Measurements from ENCODE around the gene EFS. TPM values are rescaled to one million over a fixed set of nuclear protein-coding genes. Genes with fewer than 3 reads are reported as not detected.

The EFS gene
- total RNA-seq, 1 experiment from 2014 or later = 0.14 TPM

GRCh38 chr14:23375527-23376251 lies 10.7 kb upstream of the EFS start:
- H3K4me1 ChIP-seq = no peaks in the 10 kb centered on the region
- no peaks in the 10 kb centered on the region for H3K9me3 Mint-ChIP-seq (ENCODE audit: unreplicated experiment)
- H3K36me3 ChIP-seq (ENCODE audit: control insufficient read depth, insufficient read depth, low read length) = no peaks in the 10 kb centered on the region
- ChIA-PET POLR2A (no interaction called here), CTCF (no interaction called here)
- H3K4me3 Mint-ChIP-seq (ENCODE audit: unreplicated experiment) = no peak overlapping the region
- no peaks in the 10 kb centered on the region for H3K4me1 Mint-ChIP-seq (ENCODE audit: low read depth, unreplicated experiment)
- no peaks in the 10 kb centered on the region for H3K36me3 Mint-ChIP-seq (ENCODE audit: insufficient read depth, unreplicated experiment)
- H3K27ac Mint-ChIP-seq (ENCODE audit: unreplicated experiment) = no peak overlapping the region
- peaks cover 20% of the 10 kb centered on the region for H3K27me3 Mint-ChIP-seq (ENCODE audit: insufficient read depth, unreplicated experiment)
- H3K27me3 ChIP-seq (replicated peaks; ENCODE audit: control insufficient read depth, insufficient read depth, low read length) = no peaks in the 10 kb centered on the region; the same call in 1 of the 2 replicates
- H3K9me3 ChIP-seq = no peaks in the 10 kb centered on the region
- no peak overlapping the region for H3K4me3 ChIP-seq (ENCODE audit: low read depth, low read length)
- no TSS peak for BruUV-seq (replicated peaks)
- TF ChIP-seq CTCF (IDR thresholded peaks at IDR 0.05; ENCODE audit: insufficient read depth in 1 of 2, low read depth in 1 of 2, low read length in 1 of 2, severe bottlenecking in 1 of 2, unreplicated experiment in 1 of 2) = no peak
- intact Hi-C loops (cut with micrococcal nuclease; ENCODE audit: unreplicated experiment) = loop anchor here (5.0 kb wide), 1 partner anchor 692 kb away; no protein-coding TSS in a partner anchor
- no peak for DNase-seq

- Histone ChIP-seq H3K4me3 (ENCODE audit: low read depth, low read length) (no peak overlapping the region), H3K27me3 (replicated peaks; ENCODE audit: control insufficient read depth, insufficient read depth, low read length) (no peaks in the 10 kb centered on the region; the same call in 1 of the 2 replicates), H3K36me3 (ENCODE audit: control insufficient read depth, insufficient read depth, low read length) (no peaks in the 10 kb centered on the region), H3K9me3 (no peaks in the 10 kb centered on the region), H3K4me1 (no peaks in the 10 kb centered on the region)
- ChIA-PET POLR2A (no interaction called here), CTCF (no interaction called here)
- BruUV-seq (replicated peaks) = no TSS peak
- Mint-ChIP-seq H3K4me3 (ENCODE audit: unreplicated experiment) (no peak overlapping the region), H3K9me3 (ENCODE audit: unreplicated experiment) (no peaks in the 10 kb centered on the region), H3K27ac (ENCODE audit: unreplicated experiment) (no peak overlapping the region), H3K27me3 (ENCODE audit: insufficient read depth, unreplicated experiment) (peaks cover 16% of the 10 kb centered on the region), H3K4me1 (ENCODE audit: low read depth, unreplicated experiment) (no peaks in the 10 kb centered on the region), H3K36me3 (ENCODE audit: insufficient read depth, unreplicated experiment) (no peaks in the 10 kb centered on the region)
- intact Hi-C loops (cut with micrococcal nuclease; ENCODE audit: unreplicated experiment) = no loop called here
- TF ChIP-seq CTCF (IDR thresholded peaks at IDR 0.05; ENCODE audit: insufficient read depth in 1 of 2, low read depth in 1 of 2, low read length in 1 of 2, severe bottlenecking in 1 of 2, unreplicated experiment in 1 of 2) = no peak
- DNase-seq = no peak
Measured at GRCh38 chr14:23373041-23373440, 8.1 kb upstream of the EFS start.

- Mint-ChIP-seq H3K27me3 (ENCODE audit: insufficient read depth, unreplicated experiment) (peaks cover 16% of the 10 kb centered on the region), H3K4me3 (ENCODE audit: unreplicated experiment) (no peak within 1 kb of the TSS), H3K36me3 (ENCODE audit: insufficient read depth, unreplicated experiment) (no peaks in the 10 kb centered on the region), H3K9me3 (ENCODE audit: unreplicated experiment) (no peaks in the 10 kb centered on the region), H3K27ac (ENCODE audit: unreplicated experiment) (no peak within 1 kb of the TSS), H3K4me1 (ENCODE audit: low read depth, unreplicated experiment) (no peaks in the 10 kb centered on the region)
- POLR2A ChIA-PET = no interaction called here
- CTCF ChIA-PET = no interaction called here
- no TSS peak for BruUV-seq (replicated peaks)
- Histone ChIP-seq H3K4me3 (ENCODE audit: low read depth, low read length) (no peak within 1 kb of the TSS), H3K9me3 (no peaks in the 10 kb centered on the region), H3K4me1 (no peaks in the 10 kb centered on the region), H3K36me3 (ENCODE audit: control insufficient read depth, insufficient read depth, low read length) (no peaks in the 10 kb centered on the region), H3K27me3 (replicated peaks; ENCODE audit: control insufficient read depth, insufficient read depth, low read length) (no peaks in the 10 kb centered on the region; the same call in 1 of the 2 replicates)
- no peak for TF ChIP-seq CTCF (IDR thresholded peaks at IDR 0.05; ENCODE audit: insufficient read depth in 1 of 2, low read depth in 1 of 2, low read length in 1 of 2, severe bottlenecking in 1 of 2, unreplicated experiment in 1 of 2)
- DNase-seq = no peak
- intact Hi-C loops (cut with micrococcal nuclease; ENCODE audit: unreplicated experiment) = no loop called here
Measured at GRCh38 chr14:23372509-23372908, 7.5 kb upstream of the EFS start, which contains the start of gene IL25. Gene IL25 (plus strand): TSS chr14:23372809.
